Activated T-cell treated with anti-CD3 and anti-CD28 coated beads, Interleukin-2, amount 50 U/mL, for 4 hours (primary cell): ENCODE measurements around the gene PDE4B. TPM values are rescaled to one million over a fixed set of nuclear protein-coding genes. Genes with fewer than 3 reads are reported as not detected.
"Not testable (repeated sequence)": the region's sequence is repeated elsewhere in the genome, so short reads cannot be mapped to it uniquely, and the experiment has no call there.

Source experiments
- ATAC-seq, 2 donors: fragments of 200-7000 bp; cut with Tn5 transposase; one replicate each; pipeline ENCODE4 v1.10.0; 2021
- DNase-seq: peaks from one replicate; pipeline ENCODE4 v3.0.0-alpha.2; 2020
- H3K27me3 Mint-ChIP-seq: one replicate; pipeline ENCODE4 v1.8.0; 2021; ENCODE audit warnings: low read depth, mixed read lengths
- H3K36me3 Mint-ChIP-seq: one replicate; pipeline ENCODE4 v1.8.0; 2022; ENCODE audit warnings: mixed read lengths; ENCODE audit not compliant: insufficient read depth
- H3K4me1 Mint-ChIP-seq: one replicate; pipeline ENCODE4 v1.8.0; 2021; ENCODE audit warnings: low read depth, mixed read lengths
- H3K4me3 Mint-ChIP-seq: one replicate; pipeline ENCODE4 v1.8.0; 2021; ENCODE audit warnings: mild to moderate bottlenecking, moderate library complexity, mixed read lengths
- H3K9me3 Mint-ChIP-seq: one replicate; pipeline ENCODE4 v1.8.0; 2021; ENCODE audit warnings: mixed read lengths
- total RNA-seq, 3 donors: library from RNA; stranded (reverse); gene quantifications; one replicate each; pipeline ENCODE4 v1.2.1, GENCODE V29; 2021

Gene PDE4B
- total RNA-seq, 3 donors from 2014 or later, result 18.8 to 31.5 (median 20.8) TPM

DNA sequence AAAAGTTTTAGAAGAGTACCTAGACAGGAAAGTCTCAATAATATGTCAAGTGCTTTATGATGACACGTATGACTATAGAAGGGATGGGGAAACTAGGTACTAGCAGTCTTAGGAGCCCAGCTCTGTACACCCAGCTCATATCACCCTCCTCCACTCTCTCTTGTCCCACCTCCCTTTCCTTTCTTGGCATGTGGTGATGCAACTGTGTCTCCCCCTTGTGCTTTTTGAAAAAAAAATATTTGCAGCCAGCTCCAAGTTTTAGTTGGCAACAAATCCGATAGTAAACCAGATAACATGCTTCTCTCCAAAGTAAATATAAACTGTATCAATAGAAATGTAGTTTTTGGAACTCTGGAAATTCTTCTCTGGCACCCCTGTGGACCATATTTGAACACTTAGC is 280.7 kb downstream of the PDE4B start:
- ATAC-seq, result no peak
- Mint-ChIP-seq H3K27me3 (peaks cover 9% of the 10 kb centered on the region), H3K4me3 (no peak overlapping the region), H3K36me3 (no peaks in the 10 kb centered on the region), H3K4me1 (no peaks in the 10 kb centered on the region), H3K9me3 (no peaks in the 10 kb centered on the region)
- DNase-seq, result no peak

DNA sequence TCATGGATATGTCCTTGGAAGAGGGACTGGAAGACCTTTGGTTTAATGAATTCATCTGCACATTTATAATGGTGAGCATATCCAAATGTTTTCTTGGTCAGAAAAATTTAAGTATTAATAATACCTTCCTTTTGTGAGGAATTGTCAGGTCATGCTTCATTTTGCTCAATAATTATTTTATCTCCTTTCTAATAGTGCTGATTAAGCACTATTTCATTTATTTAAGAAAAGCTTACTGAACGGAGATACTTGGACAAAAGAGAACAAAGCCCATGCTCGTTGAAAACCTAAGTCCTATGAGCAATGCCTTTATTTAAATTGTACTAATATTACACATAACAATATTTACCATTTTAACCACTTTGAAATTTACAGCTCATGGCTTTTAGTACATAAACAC is 281.5 kb downstream of the PDE4B start:
- no peaks in the 10 kb centered on the region for H3K36me3 Mint-ChIP-seq
- H3K4me3 Mint-ChIP-seq, result no peak overlapping the region
- H3K9me3 Mint-ChIP-seq, result no peaks in the 10 kb centered on the region
- DNase-seq (no peak), ATAC-seq (no peak)
- H3K27me3 Mint-ChIP-seq, result peaks cover 15% of the 10 kb centered on the region
- H3K4me1 Mint-ChIP-seq, result no peaks in the 10 kb centered on the region

DNA sequence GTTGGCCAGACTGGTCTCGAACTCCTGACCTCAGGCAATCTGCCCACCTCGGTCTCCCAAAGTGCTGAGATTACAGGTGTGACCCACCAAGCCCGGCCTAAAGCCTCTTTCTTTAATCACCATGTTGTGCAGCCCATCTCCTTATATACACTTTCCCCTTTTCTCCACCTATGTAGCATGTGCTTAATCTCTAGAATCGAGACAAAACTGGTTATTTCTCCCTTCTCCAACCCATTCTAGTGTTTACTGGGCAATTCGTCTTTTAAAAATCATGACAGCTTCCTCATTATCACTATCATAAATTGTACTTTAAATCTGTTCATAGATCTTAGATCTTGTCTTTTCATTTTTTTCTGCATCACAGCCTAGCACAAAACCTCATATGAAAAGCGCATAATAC is 285.7 kb downstream of the PDE4B start:
- no peak overlapping the region for H3K4me3 Mint-ChIP-seq
- H3K9me3 Mint-ChIP-seq, result no peaks in the 10 kb centered on the region
- ATAC-seq, result no peak
- no peaks in the 10 kb centered on the region for H3K4me1 Mint-ChIP-seq
- peaks cover 17% of the 10 kb centered on the region for H3K27me3 Mint-ChIP-seq
- no peak for DNase-seq
- no peaks in the 10 kb centered on the region for H3K36me3 Mint-ChIP-seq

DNA sequence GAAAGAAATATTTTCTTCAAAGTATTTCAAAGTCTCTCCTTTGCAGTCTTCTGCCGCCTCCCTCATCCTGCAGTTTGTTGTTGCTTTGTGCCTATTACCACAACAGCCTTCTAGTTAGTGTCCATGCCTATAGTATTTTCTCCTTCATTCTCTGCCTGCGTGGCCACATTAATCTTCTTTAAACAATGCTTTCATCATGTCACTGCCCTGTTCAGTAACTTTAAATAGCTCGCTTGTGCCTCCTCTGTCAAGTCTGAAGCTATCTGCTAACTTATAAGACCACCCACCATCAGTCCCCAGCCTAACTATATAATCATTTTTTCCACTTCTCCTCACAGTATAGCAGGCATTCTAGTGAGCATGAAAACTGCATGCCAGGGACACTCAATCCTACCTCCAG is 290.3 kb downstream of the PDE4B start:
- Mint-ChIP-seq H3K4me3 (no peak overlapping the region), H3K4me1 (no peaks in the 10 kb centered on the region)
- ATAC-seq, result no peak

DNA sequence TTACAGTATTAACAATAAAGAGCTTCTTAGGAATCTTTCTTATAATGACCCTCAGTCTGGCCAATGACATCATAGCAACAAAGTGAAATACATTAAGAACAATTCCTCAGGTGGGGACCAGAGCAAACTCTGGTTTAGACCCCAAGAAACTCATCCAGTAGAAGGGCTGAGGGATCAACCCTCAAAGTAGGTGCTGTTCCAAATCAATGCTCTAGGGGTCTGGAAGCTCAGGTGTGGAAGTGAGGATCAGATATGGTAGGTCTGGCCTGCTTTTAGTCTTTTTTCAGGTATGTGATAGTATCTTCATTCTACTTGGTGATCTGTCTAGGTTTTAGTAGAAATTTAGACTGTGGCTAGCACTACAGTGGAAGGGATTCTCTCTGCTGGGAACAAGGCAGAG is 291.7 kb downstream of the PDE4B start:
- DNase-seq, result no peak
- Mint-ChIP-seq H3K9me3 (no peaks in the 10 kb centered on the region), H3K4me3 (no peak overlapping the region), H3K27me3 (peaks cover 17% of the 10 kb centered on the region), H3K4me1 (no peaks in the 10 kb centered on the region), H3K36me3 (no peaks in the 10 kb centered on the region)
- no peak for ATAC-seq

More for the DNA sequence above, 290.3 kb downstream of the PDE4B start:
- Mint-ChIP-seq H3K9me3 (no peaks in the 10 kb centered on the region), H3K27me3 (peaks cover 26% of the 10 kb centered on the region), H3K36me3 (no peaks in the 10 kb centered on the region)
- DNase-seq, result no peak

DNA sequence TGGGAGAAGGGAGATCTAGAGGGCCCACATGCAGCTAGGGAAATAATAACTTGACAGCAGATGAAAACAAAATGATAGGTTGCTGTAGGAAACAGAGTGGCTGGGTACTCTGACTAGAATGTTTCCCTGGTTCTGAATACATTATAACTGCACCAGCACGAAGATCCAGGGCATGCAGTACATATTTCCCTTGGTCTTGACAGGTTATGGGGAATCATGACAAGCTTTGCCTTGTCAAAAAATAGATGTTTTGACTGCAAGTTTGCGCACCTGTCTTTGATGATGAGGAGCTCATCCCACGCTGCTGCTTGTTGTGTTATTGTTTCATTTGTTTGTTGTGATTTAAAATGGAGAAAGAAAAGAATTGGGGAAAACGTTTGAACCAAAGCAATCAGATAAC is 292.9 kb downstream of the PDE4B start:
- DNase-seq, result no peak
- H3K36me3 Mint-ChIP-seq, result no peaks in the 10 kb centered on the region
- no peak overlapping the region for H3K4me3 Mint-ChIP-seq
- H3K27me3 Mint-ChIP-seq, result peaks cover 16% of the 10 kb centered on the region
- no peak for ATAC-seq
- H3K9me3 Mint-ChIP-seq, result no peaks in the 10 kb centered on the region
- no peaks in the 10 kb centered on the region for H3K4me1 Mint-ChIP-seq

DNA sequence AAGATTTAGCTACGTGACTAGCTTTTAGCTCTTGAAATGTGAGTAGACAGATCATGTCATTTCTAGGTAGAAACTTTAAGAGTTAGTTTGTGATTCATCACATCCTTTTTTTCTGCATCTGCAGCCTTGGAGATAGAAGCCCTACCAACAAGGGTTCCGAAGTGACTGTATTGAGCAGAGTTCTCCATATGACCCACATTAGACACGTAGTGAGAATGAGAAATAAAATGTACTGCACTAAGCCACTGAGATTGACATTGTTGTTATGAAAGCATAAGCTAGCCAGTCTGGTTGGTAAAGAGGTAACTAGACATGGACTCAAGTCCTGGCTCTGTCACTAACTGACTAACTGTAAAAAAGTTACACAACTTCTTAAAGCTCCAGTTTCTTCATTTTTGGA is 296.1 kb downstream of the PDE4B start:
- Mint-ChIP-seq H3K4me3 (no peak overlapping the region), H3K36me3 (no peaks in the 10 kb centered on the region), H3K9me3 (no peaks in the 10 kb centered on the region), H3K4me1 (peaks cover 6% of the 10 kb centered on the region), H3K27me3 (peaks cover 8% of the 10 kb centered on the region)
- no peak for ATAC-seq
- no peak for DNase-seq

DNA sequence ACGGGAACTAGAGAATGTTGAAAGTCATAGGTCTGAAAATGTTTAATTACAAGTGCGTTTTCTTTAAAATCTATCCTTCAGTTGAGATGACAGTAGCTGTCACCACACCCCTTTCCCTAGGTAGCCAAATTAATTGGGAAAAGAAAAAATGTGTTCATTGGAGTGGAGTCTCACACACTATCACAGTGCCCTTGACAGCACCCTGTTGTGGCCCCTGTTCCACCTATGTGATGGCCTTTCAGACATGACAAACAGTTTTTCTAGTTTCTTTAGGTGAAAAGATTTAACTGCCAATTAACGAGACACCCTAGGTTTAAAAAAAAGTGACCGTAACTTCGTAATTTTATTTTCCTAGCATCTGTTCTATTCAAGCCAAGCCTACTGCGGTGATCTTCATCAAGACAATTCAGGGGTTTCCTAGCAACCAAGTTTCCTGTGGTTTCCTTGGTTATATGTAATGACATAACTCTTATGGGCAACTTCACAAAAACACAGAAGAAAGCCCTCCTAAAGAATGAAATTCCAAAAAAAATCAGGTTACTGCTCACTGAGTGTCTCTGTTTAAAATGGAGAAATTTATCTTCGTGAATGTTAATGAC is 298.3 kb downstream of the PDE4B start:
- ATAC-seq (no peak), DNase-seq (no peak)
- Mint-ChIP-seq H3K9me3 (no peaks in the 10 kb centered on the region), H3K36me3 (no peaks in the 10 kb centered on the region), H3K27me3 (peaks cover 5% of the 10 kb centered on the region), H3K4me3 (no peak overlapping the region), H3K4me1 (peaks cover 6% of the 10 kb centered on the region)

DNA sequence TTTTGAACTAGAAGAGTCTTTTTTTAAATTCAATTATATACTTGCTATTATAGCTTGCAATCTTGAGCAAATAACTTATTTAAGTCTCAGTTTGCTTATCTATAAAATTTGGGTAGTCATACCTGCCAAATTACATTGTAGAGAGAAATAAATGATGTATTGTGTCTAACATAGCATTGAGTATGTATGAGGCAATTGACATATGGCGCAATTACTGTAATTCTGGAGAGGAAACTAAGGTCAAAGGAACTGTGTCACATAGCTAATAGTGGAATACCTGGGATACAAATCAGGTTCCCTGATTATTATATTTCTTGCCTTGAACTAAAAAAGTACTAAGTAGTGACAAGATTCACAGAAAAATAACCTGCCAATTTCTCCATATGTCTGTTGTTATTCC is 302.5 kb downstream of the PDE4B start:
- H3K27me3 Mint-ChIP-seq, result no peaks in the 10 kb centered on the region
- ATAC-seq, result no peak
- DNase-seq, result no peak
- no peak overlapping the region for H3K4me3 Mint-ChIP-seq
- no peaks in the 10 kb centered on the region for H3K9me3 Mint-ChIP-seq
- H3K36me3 Mint-ChIP-seq, result no peaks in the 10 kb centered on the region
- peaks cover 6% of the 10 kb centered on the region for H3K4me1 Mint-ChIP-seq

DNA sequence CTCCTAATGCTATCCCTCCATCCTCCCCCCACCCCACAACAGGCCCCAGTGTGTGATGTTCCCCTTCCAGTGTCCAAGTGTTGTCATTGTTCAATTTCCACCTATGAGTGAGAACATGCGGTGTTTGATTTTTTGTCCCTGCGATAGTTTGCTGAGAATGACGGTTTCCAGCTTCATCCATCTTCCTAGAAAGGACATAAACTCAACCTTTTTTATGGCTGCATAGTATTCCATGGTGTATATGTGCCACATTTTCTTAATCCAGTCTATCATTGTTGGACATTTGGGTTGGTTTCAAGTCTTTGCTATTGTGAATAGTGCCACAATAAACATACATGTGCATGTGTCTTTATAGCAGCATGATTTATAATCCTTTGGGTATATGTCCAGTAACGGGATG is 308.3 kb downstream of the PDE4B start:
- ATAC-seq, DNase-seq, H3K9me3 Mint-ChIP-seq, H3K4me1 Mint-ChIP-seq, H3K4me3 Mint-ChIP-seq, H3K36me3 Mint-ChIP-seq, H3K27me3 Mint-ChIP-seq: not testable (repeated sequence)

DNA sequence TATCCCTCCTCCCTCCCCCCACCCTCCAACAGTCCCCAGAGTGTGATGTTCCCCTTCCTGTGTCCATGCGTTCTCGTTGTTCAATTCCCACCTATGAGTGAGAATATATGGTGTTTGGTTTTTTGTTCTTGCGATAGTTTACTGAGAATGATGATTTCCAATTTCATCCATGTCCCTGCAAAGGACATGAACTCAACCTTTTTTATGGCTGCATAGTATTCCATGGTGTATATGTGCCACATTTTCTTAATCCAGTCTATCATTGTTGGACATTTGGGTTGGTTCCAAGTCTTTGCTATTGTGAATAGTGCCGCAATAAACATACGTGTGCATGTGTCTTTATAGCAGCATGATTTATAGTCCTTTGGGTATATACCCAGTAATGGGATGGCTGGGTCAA is 311.4 kb downstream of the PDE4B start:
- H3K27me3 Mint-ChIP-seq, H3K9me3 Mint-ChIP-seq, H3K4me1 Mint-ChIP-seq, DNase-seq, H3K4me3 Mint-ChIP-seq, ATAC-seq, H3K36me3 Mint-ChIP-seq: not testable (repeated sequence)

DNA sequence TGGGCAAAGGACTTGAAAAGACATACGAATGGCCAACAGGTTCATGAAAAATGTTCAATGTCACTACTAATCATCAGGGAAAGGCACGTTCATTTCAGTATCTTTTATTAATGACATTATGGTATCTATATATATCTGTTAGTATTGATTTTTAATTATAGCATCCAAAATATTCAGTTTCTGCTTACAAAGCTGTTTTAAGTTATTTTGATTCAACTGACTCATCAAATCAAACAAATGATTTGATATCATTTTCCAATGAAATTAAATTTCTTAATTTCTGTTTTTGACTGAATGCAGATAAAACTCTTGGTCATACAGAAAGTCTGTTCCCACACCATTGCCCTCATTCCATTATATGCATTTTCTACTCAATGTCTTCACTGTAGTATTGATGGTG is 315.9 kb downstream of the PDE4B start:
- ATAC-seq (no peak), DNase-seq (no peak)
- Mint-ChIP-seq H3K4me3 (no peak overlapping the region), H3K27me3 (peaks cover 7% of the 10 kb centered on the region), H3K36me3 (no peaks in the 10 kb centered on the region), H3K4me1 (no peaks in the 10 kb centered on the region), H3K9me3 (no peaks in the 10 kb centered on the region)

DNA sequence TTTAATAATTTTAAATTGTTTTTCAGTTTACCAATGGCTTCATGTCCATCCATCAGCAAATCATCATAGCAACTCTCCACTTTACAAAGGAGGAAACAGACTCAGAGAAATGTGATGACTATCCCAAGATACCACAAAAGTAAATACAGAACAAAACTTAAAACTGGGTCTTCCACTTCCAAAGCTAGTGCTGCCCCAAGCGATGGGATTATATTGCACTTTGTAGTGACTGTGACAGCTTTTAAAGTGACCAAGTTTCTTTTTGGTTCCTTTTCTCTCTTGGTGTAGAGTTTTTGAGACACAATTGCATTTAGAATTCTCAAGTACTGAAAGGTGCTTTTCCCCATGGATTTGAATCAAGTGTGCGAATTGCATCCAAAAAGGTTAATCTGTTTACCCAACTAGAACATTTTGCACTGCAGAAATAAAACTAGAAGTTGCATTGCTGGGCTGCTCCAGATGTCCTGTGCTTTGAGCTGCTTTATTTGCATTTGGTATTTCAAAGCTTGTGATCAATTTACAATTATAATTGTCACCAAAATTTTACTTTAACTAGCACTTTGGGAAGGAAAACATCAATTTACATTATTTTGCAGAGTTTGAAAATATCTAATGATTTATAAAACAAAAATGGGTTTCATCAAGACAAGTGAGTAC is 320.2 kb downstream of the PDE4B start:
- Mint-ChIP-seq H3K9me3 (no peaks in the 10 kb centered on the region), H3K4me3 (no peak overlapping the region), H3K27me3 (peaks cover 11% of the 10 kb centered on the region), H3K36me3 (no peaks in the 10 kb centered on the region), H3K4me1 (no peaks in the 10 kb centered on the region)
- ATAC-seq (no peak), DNase-seq (no peak)

DNA sequence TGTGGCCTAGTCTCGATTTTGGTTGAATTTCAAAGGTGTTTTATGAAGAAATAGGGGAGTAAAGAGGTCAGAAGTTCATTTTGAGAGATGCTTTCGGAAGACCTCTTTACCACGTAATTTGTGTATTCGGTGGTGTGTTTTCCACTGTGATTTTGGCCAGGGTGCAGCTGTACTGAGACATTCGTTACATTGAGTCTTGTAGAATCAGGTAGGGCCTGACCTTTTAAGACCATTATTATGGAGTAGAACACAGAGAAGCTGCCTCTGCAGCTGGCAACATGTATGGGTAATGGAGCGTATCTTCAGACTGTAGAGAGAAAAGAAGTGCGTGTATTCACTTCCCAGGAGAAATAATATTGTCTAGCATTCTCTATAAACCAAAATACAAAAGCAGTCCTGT is 326.5 kb downstream of the PDE4B start:
- no peaks in the 10 kb centered on the region for H3K4me1 Mint-ChIP-seq
- no peak overlapping the region for H3K4me3 Mint-ChIP-seq
- H3K9me3 Mint-ChIP-seq, result no peaks in the 10 kb centered on the region
- DNase-seq (no peak), ATAC-seq (no peak)
- no peaks in the 10 kb centered on the region for H3K36me3 Mint-ChIP-seq
- peaks cover 12% of the 10 kb centered on the region for H3K27me3 Mint-ChIP-seq

DNA sequence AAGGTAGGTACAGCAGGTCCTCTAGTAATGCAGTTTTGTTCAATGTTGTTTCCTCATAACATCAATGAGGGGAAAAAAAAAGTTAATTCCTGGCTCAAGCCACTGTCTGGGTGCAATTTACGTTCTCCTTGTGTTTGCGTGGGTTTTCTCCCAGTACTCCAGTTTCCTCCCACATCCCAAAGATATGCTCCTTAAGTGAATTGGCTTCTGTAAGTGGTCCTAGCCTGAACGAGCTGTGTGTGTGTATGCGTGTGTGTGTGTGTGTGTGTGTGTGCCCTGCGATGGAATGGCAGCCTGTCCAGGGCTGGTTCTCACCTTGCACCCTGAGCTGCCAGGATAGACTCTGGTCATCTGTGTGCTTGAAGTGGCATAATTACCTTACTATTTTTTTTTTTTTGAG is 332.0 kb downstream of the PDE4B start:
- DNase-seq, result no peak
- peaks cover 7% of the 10 kb centered on the region for H3K4me1 Mint-ChIP-seq
- peaks cover 6% of the 10 kb centered on the region for H3K9me3 Mint-ChIP-seq
- no peaks in the 10 kb centered on the region for H3K36me3 Mint-ChIP-seq
- peaks cover 18% of the 10 kb centered on the region for H3K27me3 Mint-ChIP-seq
- ATAC-seq, result no peak
- no peak overlapping the region for H3K4me3 Mint-ChIP-seq
